DMS 273 (cell line): ENCODE data around the gene XPO4.

Experiments used
- DNase-seq: peaks from one replicate; lab custom pipeline; 2025; ENCODE audit not compliant: unreplicated experiment; lab: John Stamatoyannopoulos, UW

XPO4 gene

DNA sequence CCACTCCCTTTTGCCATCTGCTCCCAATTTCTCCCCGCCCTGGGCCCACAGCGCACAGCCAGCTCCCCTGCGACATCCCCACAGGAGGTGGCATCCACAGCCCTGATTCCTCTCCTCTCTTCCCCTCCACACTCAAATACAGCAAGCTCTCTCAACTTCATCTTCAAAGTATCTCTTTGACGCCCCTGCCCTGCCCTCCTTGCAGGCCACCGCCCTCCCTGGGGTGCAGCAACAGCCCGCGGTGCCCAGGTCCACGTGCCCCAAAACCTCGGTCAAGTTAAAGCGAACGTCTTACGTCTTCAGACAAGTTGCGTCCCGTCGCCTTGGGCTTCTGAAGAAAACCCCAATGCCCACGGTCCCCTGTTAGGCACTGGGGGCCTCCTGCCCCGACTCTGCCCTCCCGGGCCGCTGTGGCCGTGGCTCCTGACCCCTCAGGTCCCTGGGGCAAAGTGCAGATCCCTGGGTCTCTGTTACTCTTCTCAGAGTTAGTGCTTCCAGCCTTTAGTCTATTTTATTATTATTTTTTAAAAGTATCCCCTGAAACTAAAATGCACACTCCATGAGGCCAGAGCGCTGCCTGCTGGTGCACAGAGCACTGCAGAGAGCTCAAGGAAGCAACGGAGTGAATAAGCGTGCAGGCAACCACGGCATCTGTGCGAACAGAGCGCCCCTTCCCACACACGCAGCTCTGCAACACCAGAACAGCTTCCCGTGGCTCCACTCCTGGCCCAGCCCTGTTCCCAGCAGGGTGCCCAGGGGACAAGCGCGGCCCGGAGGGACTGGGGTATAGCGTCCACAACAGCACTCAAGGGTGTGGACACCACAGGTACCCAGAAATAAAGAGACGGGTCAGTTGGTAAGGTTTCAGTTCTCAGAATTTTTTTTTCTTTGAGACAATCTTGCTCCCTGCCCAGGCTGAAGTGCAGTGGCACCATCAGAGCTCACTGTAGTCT, 172.6 kb downstream of the XPO4 start:
- no peak for DNase-seq

DNA sequence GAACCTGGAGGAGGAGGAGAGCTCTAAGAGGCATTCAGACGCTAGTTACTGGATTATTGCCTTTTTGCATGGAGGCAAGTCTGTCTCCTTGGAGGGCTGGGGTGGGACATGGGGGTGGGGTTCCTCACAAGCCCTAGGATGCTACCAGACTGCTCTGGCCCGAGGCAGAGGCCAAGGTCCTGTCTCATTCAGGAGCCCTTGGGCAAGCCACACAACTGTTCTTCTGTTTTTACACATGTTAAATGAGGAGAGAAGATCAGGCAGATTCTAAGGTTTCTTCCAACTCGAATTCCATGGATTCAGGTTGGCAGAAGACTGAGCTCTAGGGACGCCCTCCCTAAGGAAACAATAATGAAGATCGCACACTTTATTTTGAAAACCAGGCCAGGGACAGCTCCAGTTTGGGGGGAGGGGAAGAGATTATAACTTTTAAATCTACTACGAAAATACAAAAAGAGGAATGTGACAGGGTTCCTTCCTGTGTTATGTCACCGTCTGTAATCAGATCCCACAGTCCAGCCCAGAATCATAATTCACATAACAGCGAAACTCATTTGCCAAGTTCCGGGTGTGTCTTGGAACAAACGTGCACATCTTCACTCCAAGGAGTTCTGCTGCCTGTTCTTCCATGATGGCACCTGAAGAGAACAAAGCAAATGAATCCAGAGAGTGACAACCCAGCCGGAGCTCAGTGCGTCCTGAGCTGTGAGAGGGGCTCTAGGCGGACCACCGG, 173.8 kb downstream of the XPO4 start:
- no peak for DNase-seq

DNA sequence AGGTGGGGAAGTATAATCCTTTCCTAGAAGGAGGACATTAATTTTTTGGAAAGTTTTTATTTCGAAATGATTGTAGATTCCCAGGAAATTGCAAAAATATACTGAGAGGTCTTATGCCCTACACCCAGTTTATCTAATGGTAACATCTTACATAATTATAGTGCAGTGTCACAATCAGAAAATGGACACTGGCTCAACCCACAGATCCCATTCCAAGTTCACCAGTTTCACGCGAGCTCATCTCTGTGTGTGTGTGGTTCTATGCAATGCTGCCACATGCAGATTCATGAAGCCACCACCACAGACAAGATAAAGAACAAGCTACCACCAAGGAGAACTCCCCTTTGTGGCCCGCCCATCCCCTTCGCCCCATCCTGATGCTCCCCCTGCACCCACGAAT, 174.7 kb downstream of the XPO4 start:
- DNase-seq, result no peak
